GM21619 (cell line): ENCODE measurements around the gene SLC4A1AP.
"Not testable (repeated sequence)": the region's sequence is repeated elsewhere in the genome, so short reads cannot be mapped to it uniquely, and the experiment has no call there.

ENCODE experiments used
- ATAC-seq: cut with Tn5 transposase; IDR thresholded peaks from one replicate; pipeline ENCODE4 v1.9.1; 2021; ENCODE audit not compliant: unreplicated experiment

The SLC4A1AP gene

GRCh38 chr2:27663285-27664153 is at the start of gene SLC4A1AP, which contains the start of gene SUPT7L:
Gene SLC4A1AP (plus strand): TSS chr2:27663889. CDS start chr2:27663915, 26 bp downstream.
Gene SUPT7L (minus strand): TSS chr2:27663614. CDS start chr2:27662192, 1,422 bp downstream.
- ATAC-seq: peak; percentile 73

- no peak for ATAC-seq
Measured at GRCh38 chr2:27613985-27614384, 49.7 kb upstream of the SLC4A1AP start.

GRCh38 chr2:27615316-27615715 is 48.4 kb upstream of the SLC4A1AP start:
- ATAC-seq: no peak

GRCh38 chr2:27621524-27621923 is 42.2 kb upstream of the SLC4A1AP start:
- no peak for ATAC-seq

GRCh38 chr2:27622921-27623384 is 40.7 kb upstream of the SLC4A1AP start:
- no peak for ATAC-seq

GRCh38 chr2:27624943-27625342 is 38.7 kb upstream of the SLC4A1AP start:
- no peak for ATAC-seq

- ATAC-seq: not testable (repeated sequence)
Measured at GRCh38 chr2:27626323-27626722, 37.4 kb upstream of the SLC4A1AP start.

- ATAC-seq: not testable (repeated sequence)
Measured at GRCh38 chr2:27626921-27627320, 36.8 kb upstream of the SLC4A1AP start.

GRCh38 chr2:27627963-27628766 is 35.5 kb upstream of the SLC4A1AP start:
- ATAC-seq: peak; percentile 3

GRCh38 chr2:27628767-27629709 is 34.7 kb upstream of the SLC4A1AP start, which contains the start of the genes CCDC121 and GPN1:
Gene CCDC121 (minus strand): TSS chr2:27629012. CDS start chr2:27627799, 1,213 bp downstream.
Gene GPN1 (plus strand): TSS chr2:27629050. CDS start chr2:27629059, 9 bp downstream.
- ATAC-seq: peak; percentile 98

GRCh38 chr2:27630257-27630656 is 33.4 kb upstream of the SLC4A1AP start:
- ATAC-seq: not testable (repeated sequence)

GRCh38 chr2:27634291-27634690 is 29.4 kb upstream of the SLC4A1AP start:
- ATAC-seq: no peak

- no peak for ATAC-seq
Measured at GRCh38 chr2:27636766-27637165, 26.9 kb upstream of the SLC4A1AP start.

- ATAC-seq: no peak
Measured at GRCh38 chr2:27638037-27638637, 25.6 kb upstream of the SLC4A1AP start.

- no peak for ATAC-seq
Measured at GRCh38 chr2:27638709-27639108, 25.0 kb upstream of the SLC4A1AP start.

- ATAC-seq: no peak
Measured at GRCh38 chr2:27640722-27641245, 22.9 kb upstream of the SLC4A1AP start.

- no peak for ATAC-seq
Measured at GRCh38 chr2:27645197-27645596, 18.5 kb upstream of the SLC4A1AP start.

- ATAC-seq: no peak
Measured at GRCh38 chr2:27647289-27647688, 16.4 kb upstream of the SLC4A1AP start.

GRCh38 chr2:27647737-27648136 is 16.0 kb upstream of the SLC4A1AP start:
- no peak for ATAC-seq

GRCh38 chr2:27651056-27651455 is 12.6 kb upstream of the SLC4A1AP start:
- ATAC-seq: no peak
